T-helper 17 cell (primary cell): Measurements from ENCODE around the gene LYST. TPM values are rescaled to one million over a fixed set of nuclear protein-coding genes. Genes with fewer than 3 reads are reported as not detected.

ENCODE experiments used
- ATAC-seq: fragments of 150-1000 bp; cut with Tn5 transposase; 2 replicates; pipeline ENCODE4 v1.10.0; 2021; ENCODE audit warnings: mild to moderate bottlenecking, moderate library complexity
- DNase-seq, 3 donors: peaks; one replicate each; pipeline versions ENCODE4 v3.0.0 to v3.0.0-alpha.2; 2020 to 2021
- H3K9me3 ChIP-seq: one replicate; pipeline ENCODE4 v1.7.0; 2013; ENCODE audit warnings: low read length, mild to moderate bottlenecking; ENCODE audit not compliant: control insufficient read depth, poor library complexity, severe bottlenecking
- H3K27ac Mint-ChIP-seq: one replicate; pipeline ENCODE4 v1.8.0; 2022; ENCODE audit warnings: mild to moderate bottlenecking, moderate library complexity, mixed read lengths
- H3K27me3 Mint-ChIP-seq: one replicate; pipeline ENCODE4 v1.8.0; 2022; ENCODE audit warnings: mixed read lengths
- H3K36me3 Mint-ChIP-seq: one replicate; pipeline ENCODE4 v1.8.0; 2022; ENCODE audit warnings: low read depth, mixed read lengths
- H3K4me1 Mint-ChIP-seq: one replicate; pipeline ENCODE4 v1.8.0; 2022; ENCODE audit warnings: mild to moderate bottlenecking, mixed read lengths
- H3K4me3 Mint-ChIP-seq: one replicate; pipeline ENCODE4 v1.8.0; 2022; ENCODE audit warnings: mild to moderate bottlenecking, moderate library complexity, mixed read lengths
- total RNA-seq, 4 donors: library from RNA in 2 of 4; stranded (reverse) in 2 of 4; gene quantifications; one replicate each; pipeline ENCODE4 v1.2.3 and lab custom pipeline; 2022 to 2026

The LYST gene
- total RNA-seq, 2 donors from 2014 or later, result 24.5 to 29.6 TPM

DNA sequence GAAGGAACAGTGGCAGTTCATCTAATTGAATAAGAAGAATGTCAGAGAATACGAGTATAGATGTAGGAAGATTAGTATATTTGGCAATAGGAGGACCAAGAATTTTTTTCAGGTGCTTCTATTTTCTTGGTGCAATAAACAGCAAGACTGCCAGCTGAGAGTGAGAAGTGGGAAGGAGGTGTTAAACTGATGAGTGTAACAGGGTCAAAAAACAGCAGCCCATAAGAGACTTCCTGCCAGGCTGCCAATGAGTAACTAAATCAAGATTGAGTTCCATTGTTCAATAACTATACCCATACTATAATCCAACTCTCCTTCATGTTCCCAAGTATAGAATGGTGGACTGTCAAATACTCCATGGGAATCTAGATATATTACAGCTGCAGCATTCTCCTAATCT is 28.7 kb downstream of the LYST start:
- ATAC-seq, result no peak
- Mint-ChIP-seq H3K27me3 (no peaks in the 10 kb centered on the region), H3K27ac (no peak overlapping the region), H3K36me3 (peaks cover 7% of the 10 kb centered on the region), H3K4me1 (peaks cover 21% of the 10 kb centered on the region), H3K4me3 (no peak overlapping the region)
- DNase-seq, result no peak
- no peaks in the 10 kb centered on the region for H3K9me3 ChIP-seq

DNA sequence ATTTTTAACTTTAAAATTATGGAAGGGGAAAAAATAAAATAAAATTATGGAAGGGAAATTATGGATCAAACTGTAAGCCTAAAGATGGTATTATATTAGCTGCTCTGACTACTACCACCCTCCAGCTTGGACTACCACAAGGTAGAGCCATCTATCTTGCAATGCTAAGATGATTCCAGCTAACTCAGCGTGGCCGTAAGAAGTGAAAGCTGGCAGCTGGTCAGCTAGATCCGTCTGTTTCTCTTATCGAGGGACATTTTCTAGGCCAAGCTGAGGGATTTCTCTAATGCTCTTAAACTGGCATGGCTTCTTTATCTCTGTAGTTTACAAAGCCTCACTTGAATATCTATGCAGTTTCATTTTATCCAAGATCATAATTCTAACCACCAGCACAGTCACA is 31.5 kb downstream of the LYST start:
- no peak overlapping the region for H3K27ac Mint-ChIP-seq
- peaks cover 12% of the 10 kb centered on the region for H3K4me1 Mint-ChIP-seq
- no peaks in the 10 kb centered on the region for H3K36me3 Mint-ChIP-seq
- H3K9me3 ChIP-seq, result no peaks in the 10 kb centered on the region
- H3K27me3 Mint-ChIP-seq, result no peaks in the 10 kb centered on the region
- ATAC-seq, result no peak
- DNase-seq, result no peak
- no peak overlapping the region for H3K4me3 Mint-ChIP-seq

DNA sequence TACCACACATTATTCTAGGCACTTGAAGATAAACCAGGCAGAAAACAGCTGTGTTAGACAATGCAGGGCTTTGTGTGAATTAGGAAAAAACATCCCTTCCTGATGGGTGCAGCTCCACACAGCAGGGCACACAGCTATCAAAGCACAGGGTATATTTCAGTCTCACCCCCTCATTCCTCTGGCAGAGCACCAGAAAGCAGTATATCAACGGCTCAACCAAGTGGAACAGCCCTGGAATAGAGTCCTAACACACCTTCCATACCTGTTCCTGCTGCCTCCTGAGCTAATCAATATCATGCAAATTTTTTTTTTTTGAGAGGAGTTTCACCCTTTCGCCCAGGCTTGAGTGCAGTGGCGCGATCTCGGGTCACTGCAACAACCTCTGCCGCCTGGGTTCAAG is 32.1 kb downstream of the LYST start:
- no peaks in the 10 kb centered on the region for H3K27me3 Mint-ChIP-seq
- H3K9me3 ChIP-seq, result no peaks in the 10 kb centered on the region
- DNase-seq (no peak), ATAC-seq (no peak)
- no peaks in the 10 kb centered on the region for H3K36me3 Mint-ChIP-seq
- H3K4me1 Mint-ChIP-seq, result peaks cover 6% of the 10 kb centered on the region
- no peak overlapping the region for H3K27ac Mint-ChIP-seq
- no peak overlapping the region for H3K4me3 Mint-ChIP-seq

DNA sequence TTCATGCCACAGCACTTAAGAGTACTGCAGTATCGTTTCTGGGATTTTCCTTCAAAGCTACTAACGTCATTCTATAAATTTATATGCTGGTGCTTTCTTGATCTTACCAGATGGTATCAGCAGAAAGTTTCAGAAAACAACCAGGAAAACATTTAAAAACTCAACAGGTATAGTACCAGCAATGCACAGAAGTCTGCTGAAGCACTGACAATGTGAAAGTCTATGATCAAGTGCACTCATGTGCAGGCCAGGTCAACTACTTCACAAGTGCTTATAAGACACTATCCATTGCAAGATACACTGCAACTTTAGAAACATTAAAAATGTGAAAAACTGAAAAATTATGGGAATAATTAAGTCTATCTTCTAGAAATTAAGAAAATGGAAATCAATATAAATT is 34.7 kb downstream of the LYST start:
- ATAC-seq, result no peak
- DNase-seq, result no peak
- H3K27me3 Mint-ChIP-seq, result no peaks in the 10 kb centered on the region

DNA sequence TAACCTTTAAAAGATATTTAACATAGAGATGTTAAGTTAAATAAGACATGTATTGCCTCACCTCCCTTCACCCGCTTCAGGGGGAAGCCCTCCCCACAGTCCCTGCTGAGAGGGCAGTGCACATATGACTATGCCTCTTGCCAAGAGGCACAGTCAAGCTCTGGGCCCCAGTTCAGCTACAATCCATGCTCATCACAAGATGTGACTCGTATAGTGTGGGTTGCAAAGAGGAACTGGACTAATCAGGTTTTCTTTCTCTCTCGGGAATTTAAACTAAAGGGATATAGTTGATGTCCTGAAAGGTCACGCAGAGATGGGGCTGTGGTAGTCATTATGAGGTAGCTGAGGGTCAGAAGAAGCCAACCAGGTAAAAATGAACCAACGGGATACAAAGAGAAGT is 35.6 kb downstream of the LYST start:
- peak; percentile 30 for ATAC-seq
- Mint-ChIP-seq H3K4me1 (peaks cover 4% of the 10 kb centered on the region), H3K36me3 (peaks cover 3% of the 10 kb centered on the region), H3K27me3 (no peaks in the 10 kb centered on the region), H3K27ac (no peak overlapping the region), H3K4me3 (no peak overlapping the region)
- DNase-seq, result no peak
- no peaks in the 10 kb centered on the region for H3K9me3 ChIP-seq

More for the DNA sequence above, 34.7 kb downstream of the LYST start:
- Mint-ChIP-seq H3K27ac (no peak overlapping the region), H3K36me3 (no peaks in the 10 kb centered on the region), H3K4me1 (peaks cover 4% of the 10 kb centered on the region), H3K4me3 (no peak overlapping the region)
- no peaks in the 10 kb centered on the region for H3K9me3 ChIP-seq

DNA sequence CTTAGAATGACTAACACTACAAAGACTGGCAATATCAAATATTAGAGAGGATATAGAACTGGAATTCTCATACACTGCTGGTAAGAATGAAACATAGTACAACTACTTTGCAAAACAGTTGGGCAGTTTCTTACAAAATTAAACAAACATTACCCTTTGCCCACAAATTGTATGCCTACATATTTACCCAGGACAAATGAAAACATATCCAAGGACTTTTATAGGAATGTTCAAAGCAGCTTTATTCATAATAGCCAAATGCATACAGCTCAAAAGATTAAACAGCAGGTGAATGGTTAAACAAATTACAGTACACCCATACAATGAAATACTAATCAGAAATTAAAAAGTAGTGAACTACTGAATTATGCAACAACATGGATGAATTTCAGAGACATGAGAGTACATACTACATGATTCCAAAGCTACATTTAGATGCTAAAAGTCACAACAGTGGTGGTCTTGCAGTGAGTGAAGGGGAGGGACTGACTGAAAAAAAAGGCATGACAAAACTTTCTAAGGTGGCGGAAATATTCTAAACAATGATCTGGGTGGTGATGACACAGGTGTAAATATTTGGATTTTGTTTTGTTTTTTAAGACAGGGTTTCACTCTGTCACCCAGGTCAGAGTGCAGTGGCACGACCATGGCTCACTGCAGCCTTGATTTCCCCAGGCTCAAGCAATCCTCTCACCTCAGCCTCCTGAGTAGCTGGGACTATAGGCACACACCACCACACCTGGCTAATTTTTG is 40.4 kb downstream of the LYST start:
- Mint-ChIP-seq H3K36me3 (peaks cover 3% of the 10 kb centered on the region), H3K4me3 (peak overlapping the region; percentile 2), H3K27me3 (no peaks in the 10 kb centered on the region), H3K4me1 (peaks cover 1% of the 10 kb centered on the region), H3K27ac (no peak overlapping the region)
- no peaks in the 10 kb centered on the region for H3K9me3 ChIP-seq
- DNase-seq, result no peak
- no peak for ATAC-seq

DNA sequence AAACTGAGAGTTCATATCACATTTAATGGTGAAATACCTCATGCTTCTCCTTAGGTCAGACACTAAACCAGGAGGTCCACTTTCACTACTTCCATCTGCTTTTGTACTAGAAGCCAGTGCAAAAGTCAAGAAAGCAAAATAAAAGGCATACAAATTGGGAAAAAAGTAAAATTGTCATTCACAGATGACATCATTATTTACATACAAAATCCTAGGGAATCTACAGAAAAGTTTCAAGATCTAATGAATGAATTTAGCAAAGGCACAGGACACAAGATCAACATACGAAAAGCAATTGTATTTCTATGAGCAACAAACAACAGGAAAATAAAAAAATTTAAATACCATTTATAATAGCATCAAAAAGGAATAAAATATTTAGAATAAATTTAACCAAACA is 41.5 kb downstream of the LYST start:
- H3K27me3 Mint-ChIP-seq, result no peaks in the 10 kb centered on the region
- H3K27ac Mint-ChIP-seq, result no peak overlapping the region
- DNase-seq (no peak), ATAC-seq (no peak)
- H3K36me3 Mint-ChIP-seq, result peaks cover 3% of the 10 kb centered on the region
- H3K9me3 ChIP-seq, result no peaks in the 10 kb centered on the region
- no peak overlapping the region for H3K4me3 Mint-ChIP-seq
- no peaks in the 10 kb centered on the region for H3K4me1 Mint-ChIP-seq

DNA sequence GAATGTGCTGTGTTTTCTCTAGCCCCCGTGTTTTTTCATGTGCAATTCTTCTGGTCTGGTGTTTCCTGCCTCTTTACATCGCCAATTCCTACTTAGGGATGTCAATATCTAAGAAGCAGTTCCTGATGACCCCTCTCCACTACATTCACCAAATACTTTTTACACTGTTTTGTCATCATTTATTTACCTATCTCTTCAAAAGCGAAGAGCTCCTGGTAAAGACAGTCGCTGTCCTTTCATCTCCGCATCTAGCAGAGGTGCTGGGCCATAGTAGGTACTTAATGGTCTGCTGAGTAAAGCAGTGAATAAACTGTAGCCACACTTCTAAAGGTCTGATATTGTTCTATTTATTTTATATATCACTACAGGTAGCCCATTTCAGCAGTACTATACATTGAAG is 43.0 kb downstream of the LYST start:
- no peaks in the 10 kb centered on the region for H3K9me3 ChIP-seq
- ATAC-seq (no peak), DNase-seq (no peak)
- H3K4me3 Mint-ChIP-seq, result no peak overlapping the region
- H3K27ac Mint-ChIP-seq, result no peak overlapping the region
- no peaks in the 10 kb centered on the region for H3K27me3 Mint-ChIP-seq
- peaks cover 3% of the 10 kb centered on the region for H3K36me3 Mint-ChIP-seq
- no peaks in the 10 kb centered on the region for H3K4me1 Mint-ChIP-seq

DNA sequence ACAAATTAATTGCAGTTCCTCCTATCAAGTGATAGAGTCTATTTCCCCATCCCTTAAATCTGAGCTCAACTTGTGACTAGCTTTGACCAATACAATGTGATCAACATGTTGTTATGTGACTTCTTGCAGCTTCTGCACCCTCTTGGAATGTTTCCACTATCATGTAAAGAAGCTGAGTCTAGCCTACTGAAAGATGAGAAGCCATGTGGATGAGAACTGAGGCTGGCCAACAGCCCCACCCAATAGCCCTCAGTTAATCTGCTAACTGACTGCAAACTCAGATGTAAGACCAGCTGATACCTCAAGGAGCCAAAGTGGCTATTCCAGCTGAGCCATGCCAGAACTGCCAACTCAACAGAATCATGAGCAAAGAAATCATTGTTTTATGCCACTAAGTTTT is 44.0 kb downstream of the LYST start:
- H3K4me1 Mint-ChIP-seq, result no peaks in the 10 kb centered on the region
- ATAC-seq (no peak), DNase-seq (no peak)
- no peak overlapping the region for H3K4me3 Mint-ChIP-seq
- no peaks in the 10 kb centered on the region for H3K9me3 ChIP-seq
- no peak overlapping the region for H3K27ac Mint-ChIP-seq
- H3K36me3 Mint-ChIP-seq, result peaks cover 3% of the 10 kb centered on the region
- no peaks in the 10 kb centered on the region for H3K27me3 Mint-ChIP-seq

DNA sequence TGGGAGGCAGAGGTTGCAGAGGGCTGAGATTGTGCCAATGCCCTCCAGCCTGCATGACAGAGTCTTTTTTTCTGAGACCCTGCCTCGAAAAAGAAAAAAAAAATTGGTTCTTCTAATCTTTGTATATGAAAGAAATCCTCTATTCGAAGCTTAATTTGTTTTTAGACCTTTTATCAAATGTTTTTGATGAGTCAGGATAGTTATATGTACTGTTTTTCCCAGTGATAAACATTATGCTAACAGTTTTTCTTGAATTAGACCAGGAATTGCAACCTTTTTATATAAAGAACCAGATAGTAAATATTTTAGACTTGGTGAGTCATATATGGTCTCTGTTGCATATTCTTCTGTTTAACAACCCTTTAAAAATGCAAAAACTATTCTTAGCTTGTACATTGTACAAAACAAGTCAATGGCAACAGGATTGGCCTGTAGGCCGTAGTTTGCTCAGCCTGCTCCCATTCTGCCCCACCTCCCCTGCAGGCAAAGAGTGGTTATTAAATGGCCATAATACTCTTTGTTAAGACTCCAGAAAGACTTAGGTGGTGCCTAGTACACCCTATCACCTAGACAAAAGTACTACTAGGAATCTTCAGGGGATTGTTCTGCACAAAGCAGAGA is 45.2 kb downstream of the LYST start:
- Mint-ChIP-seq H3K4me1 (peaks cover 6% of the 10 kb centered on the region), H3K27ac (no peak overlapping the region), H3K36me3 (peaks cover 2% of the 10 kb centered on the region), H3K4me3 (no peak overlapping the region), H3K27me3 (no peaks in the 10 kb centered on the region)
- no peak for ATAC-seq
- DNase-seq, result no peak
- no peaks in the 10 kb centered on the region for H3K9me3 ChIP-seq

DNA sequence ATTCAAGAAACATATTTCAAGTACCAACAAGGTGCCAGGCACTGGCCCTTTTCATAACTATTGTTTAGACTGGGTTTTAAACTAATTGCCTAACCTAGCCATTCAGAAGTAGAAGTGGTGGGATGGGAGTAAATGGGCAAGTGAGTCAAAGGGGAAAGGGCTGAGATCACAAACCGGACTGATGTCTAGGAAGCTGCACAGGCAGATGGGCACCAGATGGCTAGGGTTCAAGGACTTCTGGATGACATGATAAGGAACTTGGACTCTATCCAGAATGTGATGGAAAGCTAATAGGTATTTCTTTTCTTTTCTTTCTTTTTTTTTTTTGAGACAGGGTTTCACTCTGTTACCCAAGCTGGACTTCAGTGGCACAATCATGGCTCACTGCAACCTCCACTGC is 46.6 kb downstream of the LYST start:
- Mint-ChIP-seq H3K4me1 (peaks cover 6% of the 10 kb centered on the region), H3K4me3 (no peak overlapping the region), H3K36me3 (no peaks in the 10 kb centered on the region), H3K27me3 (no peaks in the 10 kb centered on the region), H3K27ac (peak overlapping the region; percentile 27)
- no peaks in the 10 kb centered on the region for H3K9me3 ChIP-seq
- ATAC-seq (no peak), DNase-seq (no peak)

DNA sequence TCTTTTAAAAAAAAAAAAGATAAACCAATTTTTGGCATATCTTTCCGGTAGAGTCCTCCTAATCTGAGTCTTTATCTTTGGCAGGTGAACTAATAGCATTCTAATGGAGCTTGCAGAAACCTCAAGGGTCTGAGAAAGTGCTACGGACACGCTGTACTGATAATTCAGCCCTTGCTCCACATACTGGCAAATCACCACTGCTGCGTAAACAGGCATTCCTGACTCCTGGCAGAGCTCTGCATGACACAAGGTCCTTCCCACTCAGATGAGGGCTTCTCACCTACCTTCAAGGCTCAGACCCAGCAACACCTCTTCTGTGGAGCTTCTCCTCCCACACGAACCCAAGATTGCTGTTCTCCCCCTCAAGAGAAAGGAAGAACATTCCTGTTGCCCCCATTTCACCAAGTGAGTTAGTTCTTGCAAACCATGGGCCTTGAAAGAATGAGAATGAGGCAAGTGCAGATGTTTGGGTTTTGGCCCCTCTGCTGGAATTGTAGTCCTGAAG is 48.0 kb downstream of the LYST start:
- Mint-ChIP-seq H3K4me1 (peaks cover 6% of the 10 kb centered on the region), H3K4me3 (no peak overlapping the region), H3K27ac (peak overlapping the region; percentile 27), H3K27me3 (no peaks in the 10 kb centered on the region), H3K36me3 (no peaks in the 10 kb centered on the region)
- no peak for DNase-seq
- no peaks in the 10 kb centered on the region for H3K9me3 ChIP-seq
- no peak for ATAC-seq

DNA sequence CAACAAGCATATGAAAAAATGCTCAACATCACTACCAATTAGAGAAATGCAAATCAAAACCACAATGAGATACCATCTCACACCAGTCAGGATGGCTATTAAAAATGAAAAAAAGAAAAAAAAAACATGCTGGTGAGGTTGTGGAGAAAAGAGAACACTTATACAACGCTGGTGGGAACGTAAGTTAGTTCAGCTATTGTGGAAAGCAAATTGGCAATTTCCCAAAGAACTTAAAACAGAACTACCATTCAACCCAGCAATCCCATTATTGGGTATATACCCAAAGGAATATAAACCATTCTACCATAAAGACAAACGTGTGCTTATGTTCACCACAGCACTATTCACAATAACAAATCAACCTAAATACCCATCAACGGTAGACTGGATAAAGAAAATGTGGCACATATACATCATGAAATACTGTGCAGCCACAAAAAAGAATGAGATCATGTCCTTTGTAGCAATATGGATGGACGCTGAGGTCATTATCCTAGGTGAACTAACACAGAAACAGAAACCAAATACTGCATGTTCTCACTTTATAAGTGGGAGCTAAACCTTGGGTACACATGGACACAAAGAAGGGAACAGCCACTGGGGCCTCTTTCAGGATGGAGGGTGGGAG is 49.5 kb downstream of the LYST start:
- Mint-ChIP-seq H3K4me1 (peaks cover 6% of the 10 kb centered on the region), H3K36me3 (no peaks in the 10 kb centered on the region), H3K4me3 (no peak overlapping the region), H3K27ac (no peak overlapping the region), H3K27me3 (no peaks in the 10 kb centered on the region)
- no peaks in the 10 kb centered on the region for H3K9me3 ChIP-seq
- no peak for DNase-seq
- no peak for ATAC-seq
